HFF-Myc (cell line): Measurements from ENCODE around the gene ACBD4.

Source experiments
- DNase-seq: peaks from one replicate; pipeline ENCODE4 v3.0.0-alpha.2; 2011; ENCODE audit warnings: low read depth; ENCODE audit errors: extremely low read depth
- H3K4me3 ChIP-seq: replicated peaks from 2 replicates; pipeline ENCODE4 v1.5.1; 2011; ENCODE audit warnings: low read depth, mild to moderate bottlenecking, control low read depth, low read length
- TF ChIP-seq, protein P1 (sequence below): IDR thresholded peaks from 2 replicates; pipeline ENCODE4 v1.5.1; 2012; ENCODE audit warnings: mild to moderate bottlenecking, low read depth, low read length, control low read depth; ENCODE audit errors: missing control alignments

Gene ACBD4

GRCh38 chr17:45104029-45104428 is 31.5 kb upstream of the ACBD4 start:
- DNase-seq, result no peak

GRCh38 chr17:45104497-45104896 is 31.0 kb upstream of the ACBD4 start:
- TF ChIP-seq, protein P1, sequence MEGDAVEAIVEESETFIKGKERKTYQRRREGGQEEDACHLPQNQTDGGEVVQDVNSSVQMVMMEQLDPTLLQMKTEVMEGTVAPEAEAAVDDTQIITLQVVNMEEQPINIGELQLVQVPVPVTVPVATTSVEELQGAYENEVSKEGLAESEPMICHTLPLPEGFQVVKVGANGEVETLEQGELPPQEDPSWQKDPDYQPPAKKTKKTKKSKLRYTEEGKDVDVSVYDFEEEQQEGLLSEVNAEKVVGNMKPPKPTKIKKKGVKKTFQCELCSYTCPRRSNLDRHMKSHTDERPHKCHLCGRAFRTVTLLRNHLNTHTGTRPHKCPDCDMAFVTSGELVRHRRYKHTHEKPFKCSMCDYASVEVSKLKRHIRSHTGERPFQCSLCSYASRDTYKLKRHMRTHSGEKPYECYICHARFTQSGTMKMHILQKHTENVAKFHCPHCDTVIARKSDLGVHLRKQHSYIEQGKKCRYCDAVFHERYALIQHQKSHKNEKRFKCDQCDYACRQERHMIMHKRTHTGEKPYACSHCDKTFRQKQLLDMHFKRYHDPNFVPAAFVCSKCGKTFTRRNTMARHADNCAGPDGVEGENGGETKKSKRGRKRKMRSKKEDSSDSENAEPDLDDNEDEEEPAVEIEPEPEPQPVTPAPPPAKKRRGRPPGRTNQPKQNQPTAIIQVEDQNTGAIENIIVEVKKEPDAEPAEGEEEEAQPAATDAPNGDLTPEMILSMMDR, result no peak
- DNase-seq, result no peak
- no peak overlapping the region for H3K4me3 ChIP-seq

More at GRCh38 chr17:45104029-45104428, 31.5 kb upstream of the ACBD4 start:
- TF ChIP-seq, protein P1, result no peak
- no peak overlapping the region for H3K4me3 ChIP-seq

- TF ChIP-seq, protein P1, result no peak
- no peak overlapping the region for H3K4me3 ChIP-seq
- DNase-seq, result no peak
These were observed 30.4 kb upstream of the ACBD4 start for GRCh38 chr17:45104907-45105624.

- no peak overlapping the region for H3K4me3 ChIP-seq
- DNase-seq, result no peak
- TF ChIP-seq, protein P1, result no peak
These were observed 29.4 kb upstream of the ACBD4 start for GRCh38 chr17:45106096-45106495.

DNA sequence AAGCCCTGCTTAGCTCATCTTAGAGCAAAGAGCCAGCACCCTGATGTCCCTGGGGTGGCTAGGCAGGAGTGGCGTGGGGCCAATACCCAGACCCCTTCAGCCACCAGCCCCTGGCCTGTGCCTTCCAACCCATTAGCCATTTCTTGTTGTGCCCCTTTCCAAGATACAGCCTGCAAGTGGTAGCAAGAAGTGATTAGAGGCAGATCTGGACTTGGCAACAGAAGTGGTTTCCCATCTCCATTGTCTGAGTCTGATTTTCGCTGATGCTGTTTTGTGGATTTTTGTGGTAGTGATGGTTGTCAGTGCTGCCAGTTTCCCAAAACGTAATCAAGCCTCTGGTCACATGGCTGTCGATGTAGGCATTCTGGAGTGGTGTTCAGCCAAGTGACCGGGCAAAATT is 28.9 kb upstream of the ACBD4 start:
- no peak for DNase-seq
- TF ChIP-seq, protein P1, result no peak

GRCh38 chr17:45107293-45108010 is 28.0 kb upstream of the ACBD4 start:
- TF ChIP-seq, protein P1, result no peak
- no peak overlapping the region for H3K4me3 ChIP-seq
- no peak for DNase-seq

More for the DNA sequence above, 28.9 kb upstream of the ACBD4 start:
- no peak overlapping the region for H3K4me3 ChIP-seq
